T-helper 22 cell (primary cell): ENCODE results near the gene TRA2B.

Experiments
- DNase-seq: peaks from one replicate; pipeline ENCODE4 v3.0.0-alpha.2; 2020; ENCODE audit warnings: low read depth

TRA2B gene

DNA sequence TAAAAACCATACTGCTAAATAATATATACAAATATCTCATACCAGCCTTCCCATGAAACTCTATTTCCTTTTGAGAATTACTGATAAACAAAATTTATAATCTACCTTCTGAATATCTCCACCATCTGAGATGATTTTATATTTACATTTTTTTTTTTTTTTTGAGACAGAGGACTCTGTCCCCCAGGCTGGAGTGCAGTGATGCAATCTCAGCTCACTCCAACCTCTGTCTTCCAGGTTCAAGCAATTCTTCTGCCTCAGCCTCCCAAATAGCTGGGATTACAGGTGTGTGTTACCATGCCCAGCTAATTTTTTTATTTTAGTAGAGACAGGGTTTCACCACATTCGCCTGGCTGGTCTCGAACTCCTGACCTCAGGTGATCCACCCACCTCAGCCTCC, 70.2 kb downstream of the TRA2B start:
- no peak for DNase-seq

DNA sequence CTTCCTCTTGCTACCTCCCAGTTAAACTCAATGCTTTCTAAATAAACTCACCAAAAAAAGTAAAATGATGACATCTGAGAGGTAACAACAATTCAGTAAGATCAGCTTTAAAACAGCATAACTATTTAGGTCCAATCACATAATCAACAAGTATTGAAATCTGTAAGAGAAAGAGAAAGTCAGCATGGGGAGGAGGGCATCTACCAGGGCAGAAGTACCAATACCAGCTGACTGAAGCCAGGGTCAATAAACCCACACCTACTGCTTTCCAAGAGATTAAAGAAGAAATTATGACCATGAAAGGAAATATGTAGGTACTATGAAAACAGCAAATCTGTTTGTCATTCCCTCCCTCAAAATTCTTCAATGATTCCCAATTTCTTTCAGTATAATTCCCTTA, 70.8 kb downstream of the TRA2B start:
- DNase-seq, result no peak

DNA sequence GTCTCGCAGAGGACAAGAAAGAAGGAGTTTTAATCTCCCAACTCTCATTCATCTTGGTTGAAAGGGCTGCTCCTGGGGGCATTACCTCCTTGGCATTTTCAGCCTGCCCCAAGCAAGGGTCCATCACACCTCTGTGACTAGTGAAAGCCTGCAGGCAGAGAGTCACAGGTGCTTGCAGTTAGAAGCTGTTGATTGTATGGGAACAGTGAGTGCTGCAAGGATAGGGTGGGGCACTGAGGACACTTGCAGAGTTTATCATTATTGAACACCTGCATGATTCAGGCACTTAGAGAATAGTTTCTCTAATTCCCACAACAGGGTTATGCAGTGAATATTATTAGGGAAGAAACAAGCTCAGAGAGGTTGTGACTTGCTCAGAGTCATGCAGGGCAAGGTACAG, 71.3 kb downstream of the TRA2B start:
- DNase-seq, result no peak
